ENCODE results near the gene TMEM178B.

- no peak for TF ChIP-seq POLR2A (IDR thresholded peaks at IDR 0.05; ENCODE audit: low read length)
- TF ChIP-seq GATA1 (IDR thresholded peaks at IDR 0.05; ENCODE audit: low read depth, low read length), result no peak
Observed at GRCh38 chr7:141234335-141235105, 160.7 kb downstream of the TMEM178B start.
